BJ (cell line): Measurements from ENCODE around the gene NPR3. TPM values are rescaled to one million over a fixed set of nuclear protein-coding genes. Genes with fewer than 3 reads are reported as not detected.

Source experiments
- CTCF ChIA-PET: fragments of 350-600 bp; formaldehyde crosslinking; extraction: SDS; loops from one replicate; lab custom pipeline; 2021; ENCODE audit warnings: antibody characterized with exemption, inconsistent platforms; lab: Yijun Ruan, JAX
- POLR2A ChIA-PET: fragments of 300-600 bp; sonication (Branson Sonifier 250); formaldehyde crosslinking; extraction: SDS; loops from one replicate; lab custom pipeline; 2021; ENCODE audit warnings: antibody characterized with exemption; lab: Charles Lee
- DNase-seq: peaks from one replicate; pipeline ENCODE4 v3.0.0-alpha.2; 2011; ENCODE audit warnings: low read depth
- H3K27me3 ChIP-seq: 2 replicates; pipeline ENCODE4 v1.6.0; 2011; ENCODE audit warnings: low read length; ENCODE audit not compliant: control insufficient read depth, insufficient read depth
- H3K36me3 ChIP-seq: 2 replicates; pipeline ENCODE4 v1.5.1; 2011; ENCODE audit warnings: low read length; ENCODE audit not compliant: control insufficient read depth, insufficient read depth
- H3K4me3 ChIP-seq: 2 replicates; pipeline ENCODE4 v1.5.1; 2011; ENCODE audit warnings: low read depth, mild to moderate bottlenecking, control low read depth, low read length
- CTCF ChIP-seq: IDR thresholded peaks from 2 replicates; pipeline ENCODE4 v1.5.1; 2011; ENCODE audit warnings: low read depth, mild to moderate bottlenecking, control low read depth, inconsistent platforms, low read length, moderate library complexity; ENCODE audit not compliant: insufficient read depth
- polyA plus RNA-seq: library from polyadenylated mRNA; depleted of rRNA; stranded (reverse); fragments of >200 nt; gene quantifications from 2 replicates; pipeline ENCODE4 v1.2.3, GENCODE V29; 2011

The NPR3 gene
- polyA plus RNA-seq, 1 experiment, result 8.1 TPM

GRCh38 chr5:32684260-32684659, 26.9 kb upstream of the NPR3 start:
- ChIA-PET POLR2A (no interaction called here), CTCF (no interaction called here)
- no peaks in the 10 kb centered on the region for H3K36me3 ChIP-seq
- H3K4me3 ChIP-seq, result no peak overlapping the region
- no peak for DNase-seq
- no peak for TF ChIP-seq CTCF
- H3K27me3 ChIP-seq, result no peaks in the 10 kb centered on the region

GRCh38 chr5:32686799-32687498, 24.2 kb upstream of the NPR3 start:
- CTCF ChIA-PET, result no interaction called here
- DNase-seq, result no peak
- H3K36me3 ChIP-seq, result no peaks in the 10 kb centered on the region
- H3K4me3 ChIP-seq, result no peak overlapping the region
- POLR2A ChIA-PET, result no interaction called here
- no peak for TF ChIP-seq CTCF
- H3K27me3 ChIP-seq, result no peaks in the 10 kb centered on the region

GRCh38 chr5:32687499-32687831, 23.7 kb upstream of the NPR3 start:
- TF ChIP-seq CTCF, result no peak
- Histone ChIP-seq H3K4me3 (no peak overlapping the region), H3K36me3 (no peaks in the 10 kb centered on the region), H3K27me3 (no peaks in the 10 kb centered on the region)
- ChIA-PET CTCF (no interaction called here), POLR2A (no interaction called here)
- no peak for DNase-seq

GRCh38 chr5:32690153-32690552, 21.0 kb upstream of the NPR3 start:
- ChIA-PET POLR2A (no interaction called here), CTCF (interaction anchor here (0.9 to 2.0 kb wide), 2 partner anchors 9 to 491 kb away, joined by 3 to 7 read pairs; no protein-coding TSS in a partner anchor)
- DNase-seq, result no peak
- TF ChIP-seq CTCF, result peak; percentile 37
- Histone ChIP-seq H3K4me3 (no peak overlapping the region), H3K27me3 (no peaks in the 10 kb centered on the region), H3K36me3 (no peaks in the 10 kb centered on the region)

- ChIA-PET CTCF (interaction anchor here (0.9 to 2.0 kb wide), 2 partner anchors 10 to 491 kb away, joined by 3 to 7 read pairs; no protein-coding TSS in a partner anchor), POLR2A (no interaction called here)
- TF ChIP-seq CTCF, result no peak
- no peaks in the 10 kb centered on the region for H3K27me3 ChIP-seq
- no peaks in the 10 kb centered on the region for H3K36me3 ChIP-seq
- DNase-seq, result no peak
- H3K4me3 ChIP-seq, result no peak overlapping the region
These were observed 20.5 kb upstream of the NPR3 start for GRCh38 chr5:32690666-32691065.
